HEK293 (cell line): ENCODE results near the gene B3GNT3.

Experiments
- CTCF ChIA-PET: fragments of 350-600 bp; formaldehyde crosslinking; extraction: SDS; loops from one replicate; lab custom pipeline; 2021; ENCODE audit warnings: antibody characterized with exemption; lab: Yijun Ruan, JAX
- POLR2A ChIA-PET: fragments of 300-600 bp; formaldehyde crosslinking; extraction: SDS; loops from one replicate; lab custom pipeline; 2020; ENCODE audit warnings: antibody characterized with exemption, inconsistent platforms; lab: Yijun Ruan, JAX
- H3K27ac ChIP-seq: fragments of 200-500 bp; sonication (Bioruptor generic); 2 replicates; pipeline ENCODE4 v1.5.1; 2014; ENCODE audit warnings: low read depth, low read length, control low read depth, inconsistent platforms; ENCODE audit errors: extremely low read depth
- H3K36me3 ChIP-seq, 2 experiments: fragments of 200-500 bp in 1 of 2; sonication (Bioruptor generic) in 1 of 2; 1 replicate in 1 of 2; 2 replicates in 1 of 2; pipeline ENCODE4 v1.5.1; 2014 to 2017; ENCODE audit warnings: inconsistent platforms in 2 of 2, low read length in 2 of 2; ENCODE audit not compliant: control insufficient read depth in 2 of 2, insufficient read depth in 1 of 2
- H3K4me1 ChIP-seq: fragments of 200-500 bp; sonication (Bioruptor generic); 2 replicates; pipeline ENCODE4 v1.5.1; 2014; ENCODE audit warnings: mild to moderate bottlenecking, low read length, inconsistent platforms; ENCODE audit not compliant: control insufficient read depth, insufficient read depth
- H3K4me3 ChIP-seq: 2 replicates; pipeline ENCODE4 v1.5.1; 2011; ENCODE audit warnings: low read depth, mild to moderate bottlenecking, control low read depth, low read length, moderate library complexity
- H3K9me3 ChIP-seq: fragments of 200-500 bp; sonication (Bioruptor generic); 2 replicates; pipeline ENCODE4 v1.5.1; 2014; ENCODE audit warnings: low read depth, low read length, inconsistent platforms; ENCODE audit not compliant: control insufficient read depth, insufficient read depth
- BCL11A ChIP-seq: fragments of 450-650 bp; formaldehyde crosslinking; IDR thresholded peaks from 2 replicates; pipeline ENCODE4 v1.5.1; 2016; ENCODE audit warnings: low read depth, missing biosample characterization, missing genetic modification characterization
- BCL11B ChIP-seq: fragments of 450-650 bp; formaldehyde crosslinking; IDR thresholded peaks from 2 replicates; pipeline ENCODE4 v1.5.1; 2016; ENCODE audit warnings: low read depth, missing biosample characterization, missing genetic modification characterization
- ELK4 ChIP-seq: IDR thresholded peaks from 2 replicates; pipeline ENCODE4 v1.6.1; 2011; ENCODE audit warnings: mild to moderate bottlenecking, low read depth, low read length, borderline replicate concordance
- HOXA7 ChIP-seq: sonication (generic); formaldehyde crosslinking; IDR thresholded peaks from 2 replicates; pipeline ENCODE4 v1.8.1; 2022; ENCODE audit warnings: missing genetic modification reagents, borderline replicate concordance
- KLF16 ChIP-seq: fragments of 450-650 bp; formaldehyde crosslinking; IDR thresholded peaks from 2 replicates; pipeline ENCODE4 v1.5.1; 2017; ENCODE audit warnings: missing biosample characterization, missing genetic modification characterization
- KLF9 ChIP-seq: fragments of 450-650 bp; formaldehyde crosslinking; IDR thresholded peaks from 2 replicates; pipeline ENCODE4 v1.5.1; 2016; ENCODE audit warnings: missing biosample characterization, missing genetic modification characterization, low read depth
- OSR2 ChIP-seq: fragments of 450-650 bp; formaldehyde crosslinking; IDR thresholded peaks from 2 replicates; pipeline ENCODE4 v1.5.1; 2016; ENCODE audit warnings: missing biosample characterization, missing genetic modification characterization
- SETDB1 ChIP-seq: IDR thresholded peaks from one replicate; pipeline ENCODE4 v1.6.1; 2017; ENCODE audit warnings: mild to moderate bottlenecking, low read length, moderate library complexity, mixed read lengths; ENCODE audit not compliant: insufficient read length
- SP2 ChIP-seq: fragments of 450-650 bp; formaldehyde crosslinking; IDR thresholded peaks from 2 replicates; pipeline ENCODE4 v1.5.1; 2016; ENCODE audit warnings: missing biosample characterization, missing genetic modification characterization
- ZBTB48 ChIP-seq: fragments of 450-650 bp; formaldehyde crosslinking; IDR thresholded peaks from 2 replicates; pipeline ENCODE4 v1.5.1; 2016; ENCODE audit warnings: missing biosample characterization, missing genetic modification characterization
- ZEB2 ChIP-seq: fragments of 450-650 bp; formaldehyde crosslinking; IDR thresholded peaks from 2 replicates; pipeline ENCODE4 v1.5.1; 2016; ENCODE audit warnings: missing biosample characterization, missing genetic modification characterization
- ZNF138 ChIP-seq: fragments of 450-650 bp; formaldehyde crosslinking; IDR thresholded peaks from 2 replicates; pipeline ENCODE4 v1.5.1; 2016; ENCODE audit warnings: missing biosample characterization, missing genetic modification characterization, borderline replicate concordance
- ZNF202 ChIP-seq: fragments of 450-650 bp; formaldehyde crosslinking; IDR thresholded peaks from 2 replicates; pipeline ENCODE4 v1.5.1; 2016; ENCODE audit warnings: missing biosample characterization, missing genetic modification characterization, borderline replicate concordance
- ZNF211 ChIP-seq: fragments of 450-650 bp; formaldehyde crosslinking; IDR thresholded peaks from 2 replicates; pipeline ENCODE4 v1.5.1; 2016; ENCODE audit warnings: low read depth, missing biosample characterization, missing genetic modification characterization
- ZNF23 ChIP-seq: fragments of 450-650 bp; formaldehyde crosslinking; IDR thresholded peaks from 2 replicates; pipeline ENCODE4 v1.5.1; 2016; ENCODE audit warnings: missing biosample characterization, missing genetic modification characterization, borderline replicate concordance
- ZNF24 ChIP-seq: fragments of 450-650 bp; formaldehyde crosslinking; IDR thresholded peaks from 2 replicates; pipeline ENCODE4 v1.5.1; 2016; ENCODE audit warnings: missing biosample characterization, missing genetic modification characterization
- ZNF335 ChIP-seq: fragments of 450-650 bp; formaldehyde crosslinking; conservative IDR thresholded peaks from 2 replicates; pipeline ENCODE4 v1.5.1; 2016; ENCODE audit warnings: missing biosample characterization, missing genetic modification characterization
- ZNF426 ChIP-seq: fragments of 450-650 bp; formaldehyde crosslinking; IDR thresholded peaks from 2 replicates; pipeline ENCODE4 v1.5.1; 2017; ENCODE audit warnings: missing biosample characterization, missing genetic modification characterization, mild to moderate bottlenecking, inconsistent platforms, moderate library complexity
- ZNF560 ChIP-seq: fragments of 450-650 bp; formaldehyde crosslinking; IDR thresholded peaks from 2 replicates; pipeline ENCODE4 v1.5.1; 2017; ENCODE audit warnings: missing biosample characterization, missing genetic modification characterization, borderline replicate concordance
- ZNF561 ChIP-seq: fragments of 450-650 bp; IDR thresholded peaks from 2 replicates; pipeline ENCODE4 v1.5.1; 2018; ENCODE audit warnings: missing biosample characterization, missing genetic modification characterization, borderline replicate concordance
- ZNF585B ChIP-seq: fragments of 450-650 bp; formaldehyde crosslinking; IDR thresholded peaks from 2 replicates; pipeline ENCODE4 v1.5.1; 2016; ENCODE audit warnings: missing biosample characterization, missing genetic modification characterization
- ZNF621 ChIP-seq: fragments of 450-650 bp; formaldehyde crosslinking; IDR thresholded peaks from 2 replicates; pipeline ENCODE4 v1.5.1; 2017; ENCODE audit warnings: missing biosample characterization, missing genetic modification characterization
- ZNF704 ChIP-seq: fragments of 450-650 bp; formaldehyde crosslinking; IDR thresholded peaks from 2 replicates; pipeline ENCODE4 v1.5.1; 2016; ENCODE audit warnings: missing biosample characterization, missing genetic modification characterization
- ZNF830 ChIP-seq: fragments of 450-650 bp; IDR thresholded peaks from 2 replicates; pipeline ENCODE4 v1.5.0; 2018; ENCODE audit warnings: missing biosample characterization, missing genetic modification characterization, low read depth, mild to moderate bottlenecking, moderate library complexity
- ZSCAN4 ChIP-seq: fragments of 450-650 bp; formaldehyde crosslinking; IDR thresholded peaks from 2 replicates; pipeline ENCODE4 v1.5.1; 2017; ENCODE audit warnings: missing biosample characterization, missing genetic modification characterization
- TF ChIP-seq, protein P1 (sequence below): fragments of 450-650 bp; formaldehyde crosslinking; IDR thresholded peaks from 2 replicates; pipeline ENCODE4 v1.5.1; 2016; ENCODE audit warnings: missing biosample characterization, missing genetic modification characterization, borderline replicate concordance

The B3GNT3 gene

GRCh38 chr19:17770613-17771012, 24.3 kb upstream of the B3GNT3 start:
- CTCF ChIA-PET, result interaction anchor here (0.7 to 1.0 kb wide), 2 partner anchors 186 to 200 kb away, joined by 3 to 4 read pairs; no protein-coding TSS in a partner anchor

DNA sequence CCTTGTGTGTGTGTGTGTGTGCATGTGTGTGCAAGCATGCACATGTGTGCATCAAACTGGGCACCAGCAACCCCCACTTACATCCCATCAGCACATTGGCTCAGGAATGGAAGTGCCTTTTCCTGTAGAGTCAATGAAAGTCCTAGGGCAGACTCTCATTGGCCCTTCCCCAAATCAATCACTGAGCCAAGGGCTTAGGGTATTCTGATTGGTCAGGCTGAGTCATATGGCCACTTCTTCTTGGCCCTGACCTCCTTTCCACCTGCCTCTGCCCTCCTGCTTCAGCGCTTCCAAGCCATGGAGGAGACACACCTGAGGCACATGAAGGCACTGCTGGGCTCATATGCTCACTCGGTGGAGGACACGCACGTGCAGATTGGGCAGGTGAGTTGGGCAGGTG, 22.8 kb upstream of the B3GNT3 start:
- Histone ChIP-seq H3K9me3 (no peaks in the 10 kb centered on the region), H3K36me3 (no peaks in the 10 kb centered on the region), H3K4me1 (no peaks in the 10 kb centered on the region), H3K4me3 (no peak overlapping the region), H3K27ac (no peak overlapping the region)
- ChIA-PET POLR2A (interaction anchor here (0.6 kb wide), 1 partner anchor 9 kb away, joined by 3 read pairs; no protein-coding TSS in a partner anchor), CTCF (interaction anchor here (0.7 kb wide), 2 partner anchors 37 to 53 kb away, joined by 3 read pairs; partner anchors contain the start of gene MAP1S)
- peak; percentile 39; the same call in 1 of the 2 replicates for TF ChIP-seq ZNF621 (tag by site-specific recombination)
- TF ChIP-seq ZSCAN4 (tag by site-specific recombination), result peak; percentile 49
- no peak for TF ChIP-seq OSR2
- no peak for TF ChIP-seq ZNF561
- no peak for TF ChIP-seq ZNF202 (tag by site-specific recombination)
- peak; percentile 45 for TF ChIP-seq SP2 (tag by site-specific recombination)

More at GRCh38 chr19:17770613-17771012, 24.3 kb upstream of the B3GNT3 start:
- H3K36me3 ChIP-seq, result no peaks in the 10 kb centered on the region
- no peaks in the 10 kb centered on the region for H3K9me3 ChIP-seq
- H3K4me1 ChIP-seq, result no peaks in the 10 kb centered on the region
- TF ChIP-seq KLF16 (no peak), ZEB2 (tag by site-specific recombination) (no peak), ZNF24 (tag by site-specific recombination) (no peak), ZNF426 (tag by site-specific recombination) (no peak), BCL11A (tag by site-specific recombination) (no peak), HOXA7 (CRISPR knock-in tag) (no peak), ZNF138 (tag by site-specific recombination) (no peak), ZNF211 (tag by site-specific recombination) (no peak), ZNF23 (no peak), ZNF830 (tag by site-specific recombination) (no peak), SETDB1 (no peak), ZNF335 (no peak), BCL11B (tag by site-specific recombination) (no peak), ZNF560 (tag by site-specific recombination) (no peak), ZNF704 (tag by site-specific recombination) (no peak), ZBTB48 (no peak), ELK4 (no peak), KLF9 (tag by site-specific recombination) (no peak), ZNF585B (tag by site-specific recombination) (no peak)
- TF ChIP-seq, protein P1, sequence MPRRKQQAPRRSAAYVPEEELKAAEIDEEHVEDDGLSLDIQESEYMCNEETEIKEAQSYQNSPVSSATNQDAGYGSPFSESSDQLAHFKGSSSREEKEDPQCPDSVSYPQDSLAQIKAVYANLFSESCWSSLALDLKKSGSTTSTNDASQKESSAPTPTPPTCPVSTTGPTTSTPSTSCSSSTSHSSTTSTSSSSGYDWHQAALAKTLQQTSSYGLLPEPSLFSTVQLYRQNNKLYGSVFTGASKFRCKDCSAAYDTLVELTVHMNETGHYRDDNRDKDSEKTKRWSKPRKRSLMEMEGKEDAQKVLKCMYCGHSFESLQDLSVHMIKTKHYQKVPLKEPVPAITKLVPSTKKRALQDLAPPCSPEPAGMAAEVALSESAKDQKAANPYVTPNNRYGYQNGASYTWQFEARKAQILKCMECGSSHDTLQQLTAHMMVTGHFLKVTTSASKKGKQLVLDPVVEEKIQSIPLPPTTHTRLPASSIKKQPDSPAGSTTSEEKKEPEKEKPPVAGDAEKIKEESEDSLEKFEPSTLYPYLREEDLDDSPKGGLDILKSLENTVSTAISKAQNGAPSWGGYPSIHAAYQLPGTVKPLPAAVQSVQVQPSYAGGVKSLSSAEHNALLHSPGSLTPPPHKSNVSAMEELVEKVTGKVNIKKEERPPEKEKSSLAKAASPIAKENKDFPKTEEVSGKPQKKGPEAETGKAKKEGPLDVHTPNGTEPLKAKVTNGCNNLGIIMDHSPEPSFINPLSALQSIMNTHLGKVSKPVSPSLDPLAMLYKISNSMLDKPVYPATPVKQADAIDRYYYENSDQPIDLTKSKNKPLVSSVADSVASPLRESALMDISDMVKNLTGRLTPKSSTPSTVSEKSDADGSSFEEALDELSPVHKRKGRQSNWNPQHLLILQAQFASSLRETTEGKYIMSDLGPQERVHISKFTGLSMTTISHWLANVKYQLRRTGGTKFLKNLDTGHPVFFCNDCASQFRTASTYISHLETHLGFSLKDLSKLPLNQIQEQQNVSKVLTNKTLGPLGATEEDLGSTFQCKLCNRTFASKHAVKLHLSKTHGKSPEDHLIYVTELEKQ (tag by site-specific recombination), result no peak
- no peak overlapping the region for H3K27ac ChIP-seq
- POLR2A ChIA-PET, result no interaction called here
- no peak overlapping the region for H3K4me3 ChIP-seq
